Measurements from ENCODE around the gene CCDC63.

GRCh38 chr12:110836291-110836690 is 10.5 kb upstream of the CCDC63 start:
- TF ChIP-seq CTCF (IDR thresholded peaks at IDR 0.05) (no peak), POLR2AphosphoS5 (IDR thresholded peaks at IDR 0.05; ENCODE audit: low read depth, low read length) (no peak), REST (IDR thresholded peaks at IDR 0.05; ENCODE audit: insufficient read depth in 1 of 2, low read depth in 2 of 2, low read length in 1 of 2) (no peak)

All from Panc1 (cell line).